GM21526 (cell line): Measurements from ENCODE around the gene EPB41L4A.

ENCODE experiments used
- ATAC-seq: cut with Tn5 transposase; IDR thresholded peaks from one replicate; pipeline ENCODE4 v1.9.1; 2021; ENCODE audit warnings: moderate library complexity; ENCODE audit not compliant: unreplicated experiment, low FRiP score

The EPB41L4A gene

GRCh38 chr5:112317866-112318265, 101.2 kb downstream of the EPB41L4A start:
- ATAC-seq = no peak

- ATAC-seq = no peak
Measured at GRCh38 chr5:112316731-112317130, 102.3 kb downstream of the EPB41L4A start.

- ATAC-seq = no peak
Measured at GRCh38 chr5:112316006-112316405, 103.1 kb downstream of the EPB41L4A start.

- no peak for ATAC-seq
Measured at GRCh38 chr5:112312295-112313275, 106.5 kb downstream of the EPB41L4A start.

GRCh38 chr5:112310746-112311145, 108.3 kb downstream of the EPB41L4A start:
- ATAC-seq = no peak

- ATAC-seq = no peak
Measured at GRCh38 chr5:112308608-112309007, 110.5 kb downstream of the EPB41L4A start.

GRCh38 chr5:112306956-112307355, 112.1 kb downstream of the EPB41L4A start:
- ATAC-seq = no peak

GRCh38 chr5:112304743-112305142, 114.3 kb downstream of the EPB41L4A start:
- ATAC-seq = no peak

- ATAC-seq = no peak
Measured at GRCh38 chr5:112303685-112304084, 115.4 kb downstream of the EPB41L4A start.

GRCh38 chr5:112294126-112294525, 125.0 kb downstream of the EPB41L4A start:
- no peak for ATAC-seq

GRCh38 chr5:112293587-112293986, 125.5 kb downstream of the EPB41L4A start:
- ATAC-seq = no peak

GRCh38 chr5:112290691-112291090, 128.4 kb downstream of the EPB41L4A start:
- no peak for ATAC-seq

- no peak for ATAC-seq
Measured at GRCh38 chr5:112289465-112289864, 129.6 kb downstream of the EPB41L4A start.

- ATAC-seq = no peak
Measured at GRCh38 chr5:112283943-112284929, 134.8 kb downstream of the EPB41L4A start.

GRCh38 chr5:112283034-112283582, 136.0 kb downstream of the EPB41L4A start:
- ATAC-seq = no peak

- no peak for ATAC-seq
Measured at GRCh38 chr5:112279082-112279481, 140.0 kb downstream of the EPB41L4A start.

GRCh38 chr5:112276991-112277390, 142.1 kb downstream of the EPB41L4A start:
- no peak for ATAC-seq

GRCh38 chr5:112275671-112276070, 143.4 kb downstream of the EPB41L4A start:
- no peak for ATAC-seq

GRCh38 chr5:112270299-112271293, 148.5 kb downstream of the EPB41L4A start:
- ATAC-seq = no peak
